ENCODE measurements around the gene RAVER1.

RAVER1 gene

GRCh38 chr19:10361569-10362011 lies 28.3 kb upstream of the RAVER1 start (continued):
- no peak for TF ChIP-seq ZNF530 (tag by site-specific recombination; IDR thresholded peaks at IDR 0.05; ENCODE audit: low read depth)
- TF ChIP-seq SP3 (tag by site-specific recombination; IDR thresholded peaks at IDR 0.05), result peak; percentile 44; the same call in 1 of the 2 replicates
- peak; percentile 98 for TF ChIP-seq EGR2 (tag by site-specific recombination; IDR thresholded peaks at IDR 0.05; ENCODE audit: low read depth)
- no peak for TF ChIP-seq ZBTB44 (tag by site-specific recombination; IDR thresholded peaks at IDR 0.05)
- TF ChIP-seq ZNF626 (tag by site-specific recombination; IDR thresholded peaks at IDR 0.05), result no peak
- TF ChIP-seq ZNF623 (tag by site-specific recombination; IDR thresholded peaks at IDR 0.05), result no peak
- no peak for TF ChIP-seq ZNF362 (tag by site-specific recombination; IDR thresholded peaks at IDR 0.05)
- no peak for TF ChIP-seq GLI2 (tag by site-specific recombination; IDR thresholded peaks at IDR 0.05; ENCODE audit: borderline replicate concordance, low read depth)
- TF ChIP-seq ZNF704 (tag by site-specific recombination; IDR thresholded peaks at IDR 0.05), result no peak
- TF ChIP-seq REST (tag by site-specific recombination; IDR thresholded peaks at IDR 0.05), result no peak
- TF ChIP-seq ZNF133 (tag by site-specific recombination; IDR thresholded peaks at IDR 0.05), result no peak
- peak; percentile 81; the same call in 1 of the 2 replicates for TF ChIP-seq KLF1 (tag by site-specific recombination; IDR thresholded peaks at IDR 0.05)
- no peak for TF ChIP-seq KLF17 (tag by site-specific recombination; IDR thresholded peaks at IDR 0.05)
- TF ChIP-seq MEIS1 (CRISPR knock-in tag; IDR thresholded peaks at IDR 0.05; ENCODE audit: borderline replicate concordance), result no peak
- peak; percentile 81 for TF ChIP-seq KLF9 (tag by site-specific recombination; IDR thresholded peaks at IDR 0.05; ENCODE audit: low read depth)
- TF ChIP-seq ZNF518A (tag by site-specific recombination; conservative IDR thresholded peaks at IDR 0.05; ENCODE audit: low read depth), result no peak
- no peak for TF ChIP-seq ZNF132 (tag by site-specific recombination; IDR thresholded peaks at IDR 0.05; ENCODE audit: borderline replicate concordance)
- TF ChIP-seq ZNF571 (tag by site-specific recombination; IDR thresholded peaks at IDR 0.05), result no peak
- TF ChIP-seq MYNN (tag by site-specific recombination; IDR thresholded peaks at IDR 0.05; ENCODE audit: borderline replicate concordance), result no peak
- no peak for TF ChIP-seq ZBTB21 (tag by site-specific recombination; IDR thresholded peaks at IDR 0.05)
- TF ChIP-seq SP2 (tag by site-specific recombination; IDR thresholded peaks at IDR 0.05), result peak; percentile 15; the same call in 1 of the 2 replicates
- no peak for TF ChIP-seq PBX3 (CRISPR knock-in tag; IDR thresholded peaks at IDR 0.05)
- TF ChIP-seq HOXA7 (CRISPR knock-in tag; IDR thresholded peaks at IDR 0.05; ENCODE audit: borderline replicate concordance), result no peak
- TF ChIP-seq KLF8 (tag by site-specific recombination; IDR thresholded peaks at IDR 0.05), result 0 out of 2 replicates have a peak, but pooled peaks have one; percentile 16

Data from HEK293 (cell line).